MV-4-11 (cell line): ENCODE measurements around the gene FBL.

Experiments
- DNase-seq: peaks from one replicate; lab custom pipeline; 2025; lab: John Stamatoyannopoulos, UW

The FBL gene

GRCh38 chr19:39842693-39843435 lies 3.3 kb downstream of the FBL start:
- no peak for DNase-seq

- no peak for DNase-seq
Measured at GRCh38 chr19:39841041-39841440, 5.1 kb downstream of the FBL start.

- DNase-seq: no peak
Measured at GRCh38 chr19:39840492-39840891, 5.7 kb downstream of the FBL start.

- DNase-seq: no peak
Measured at GRCh38 chr19:39839678-39840327, 6.4 kb downstream of the FBL start.

GRCh38 chr19:39838569-39838968 lies 7.6 kb downstream of the FBL start:
- no peak for DNase-seq

- no peak for DNase-seq
Measured at GRCh38 chr19:39837978-39838377, 8.2 kb downstream of the FBL start.

- no peak for DNase-seq
Measured at GRCh38 chr19:39834287-39834841, 11.8 kb downstream of the FBL start.

- DNase-seq: peak; percentile 98
Measured at GRCh38 chr19:39833464-39834286, 12.5 kb downstream of the FBL start, which contains the start of gene DYRK1B. DYRK1B (minus strand) TSS chr19:39834162; CDS start chr19:39831867, 2,295 bp downstream.

- DNase-seq: no peak
Measured at GRCh38 chr19:39833160-39833463, 13.1 kb downstream of the FBL start.

GRCh38 chr19:39832341-39833083 lies 13.7 kb downstream of the FBL start:
- no peak for DNase-seq

GRCh38 chr19:39831679-39832078 lies 14.5 kb downstream of the FBL start:
- no peak for DNase-seq

- no peak for DNase-seq
Measured at GRCh38 chr19:39830847-39831246, 15.3 kb downstream of the FBL start.

GRCh38 chr19:39830406-39830805 lies 15.8 kb downstream of the FBL start:
- no peak for DNase-seq

- no peak for DNase-seq
Measured at GRCh38 chr19:39829702-39830275, 16.4 kb downstream of the FBL start.

- peak; percentile 91 for DNase-seq
Measured at GRCh38 chr19:39828654-39829032, 17.5 kb downstream of the FBL start.

GRCh38 chr19:39828015-39828653 lies 18.0 kb downstream of the FBL start:
- DNase-seq: no peak

GRCh38 chr19:39827216-39827615 lies 19.0 kb downstream of the FBL start:
- DNase-seq: no peak

GRCh38 chr19:39826311-39826945 lies 19.8 kb downstream of the FBL start:
- DNase-seq: no peak

- DNase-seq: no peak
Measured at GRCh38 chr19:39825531-39826076, 20.6 kb downstream of the FBL start.

- DNase-seq: no peak
Measured at GRCh38 chr19:39825093-39825463, 21.1 kb downstream of the FBL start.
